ENCODE data around the gene FBXL7.

The FBXL7 gene

GRCh38 chr5:15786884-15787283 lies 286.9 kb downstream of the FBXL7 start:
- DNase-seq, result no peak

- DNase-seq, result no peak
Measured at GRCh38 chr5:15787681-15788080, 287.7 kb downstream of the FBXL7 start.

DNA sequence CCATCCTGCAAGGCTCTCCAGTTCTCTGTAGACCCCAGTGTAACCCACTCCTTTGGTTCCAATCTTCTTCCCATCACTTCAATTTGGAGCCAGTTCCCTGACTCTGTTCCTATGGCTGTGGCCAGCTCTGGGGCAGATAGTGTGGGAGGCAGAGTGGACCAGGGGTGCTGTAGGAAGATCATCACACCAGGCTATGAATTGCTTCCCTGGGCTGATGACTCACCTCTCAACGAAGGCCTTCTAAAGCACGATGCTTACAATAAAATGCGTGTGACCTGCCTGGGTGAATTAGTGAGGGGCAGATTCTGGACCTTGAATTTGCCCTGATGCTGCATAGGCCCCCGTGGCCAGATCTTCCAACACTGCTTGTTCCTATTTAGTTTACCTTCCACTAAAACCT lies 289.7 kb downstream of the FBXL7 start:
- no peak for DNase-seq

- no peak for DNase-seq
Measured at GRCh38 chr5:15790446-15791018, 290.6 kb downstream of the FBXL7 start.

GRCh38 chr5:15791274-15791673 lies 291.3 kb downstream of the FBXL7 start:
- no peak for DNase-seq

DNA sequence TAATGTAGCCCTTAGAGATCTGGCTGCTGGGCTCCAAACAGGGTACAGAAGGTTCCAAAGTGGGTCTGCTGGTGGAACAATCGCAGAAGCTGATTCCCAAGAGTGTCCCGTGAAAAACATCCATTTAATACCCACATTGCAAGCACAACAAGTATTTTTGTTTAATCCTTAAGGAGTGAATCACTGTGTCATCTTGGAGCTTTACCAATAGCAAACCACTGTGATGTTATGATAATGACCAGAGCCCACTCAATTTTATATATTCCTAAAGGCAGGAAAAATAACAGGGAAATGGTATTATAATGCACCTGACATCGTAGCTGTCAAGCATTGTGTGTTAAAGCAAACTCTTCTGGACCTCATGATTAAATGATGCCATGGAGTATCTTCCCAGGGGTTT lies 291.9 kb downstream of the FBXL7 start:
- no peak for DNase-seq

GRCh38 chr5:15794052-15794985 lies 294.3 kb downstream of the FBXL7 start:
- DNase-seq, result no peak

DNA sequence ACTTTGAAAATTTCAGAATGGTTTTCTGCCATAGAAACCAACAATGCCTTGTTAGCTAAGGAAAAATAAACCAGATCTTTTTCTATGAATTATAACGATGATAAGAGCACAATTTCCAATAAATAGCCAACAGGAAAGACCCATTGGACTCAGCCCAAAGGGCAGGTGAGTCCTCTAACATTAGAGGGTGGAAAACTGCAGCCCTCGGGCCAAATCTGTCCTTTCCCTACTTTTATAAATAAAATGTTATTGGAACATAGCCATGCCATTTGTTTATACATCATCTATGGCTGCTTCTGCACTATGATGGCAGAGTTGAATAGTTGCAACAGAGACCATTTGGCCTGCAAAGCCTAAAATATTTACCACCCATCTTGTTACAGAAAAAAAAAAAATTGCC lies 296.1 kb downstream of the FBXL7 start:
- DNase-seq, result no peak

- no peak for DNase-seq
Measured at GRCh38 chr5:15796557-15796956, 296.6 kb downstream of the FBXL7 start.

DNA sequence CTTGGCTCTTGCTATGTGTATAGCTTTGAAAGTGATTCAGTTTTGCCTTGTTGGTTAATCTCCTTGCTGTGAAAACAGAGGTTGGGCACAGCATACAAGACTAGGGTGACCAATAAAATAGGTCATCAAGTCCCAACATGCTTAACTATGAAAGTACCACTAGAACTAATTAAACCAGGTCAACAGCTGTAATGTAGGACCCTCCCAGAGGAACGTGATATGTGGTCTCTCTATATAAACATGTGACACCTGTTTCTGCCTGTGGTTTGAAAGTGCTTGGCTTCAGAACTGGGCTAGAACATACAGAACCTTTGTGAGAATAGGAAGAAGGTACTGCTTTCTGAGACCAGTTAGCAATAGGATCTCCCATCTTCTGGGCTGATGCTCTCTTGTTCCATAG lies 297.1 kb downstream of the FBXL7 start:
- DNase-seq, result no peak

DNA sequence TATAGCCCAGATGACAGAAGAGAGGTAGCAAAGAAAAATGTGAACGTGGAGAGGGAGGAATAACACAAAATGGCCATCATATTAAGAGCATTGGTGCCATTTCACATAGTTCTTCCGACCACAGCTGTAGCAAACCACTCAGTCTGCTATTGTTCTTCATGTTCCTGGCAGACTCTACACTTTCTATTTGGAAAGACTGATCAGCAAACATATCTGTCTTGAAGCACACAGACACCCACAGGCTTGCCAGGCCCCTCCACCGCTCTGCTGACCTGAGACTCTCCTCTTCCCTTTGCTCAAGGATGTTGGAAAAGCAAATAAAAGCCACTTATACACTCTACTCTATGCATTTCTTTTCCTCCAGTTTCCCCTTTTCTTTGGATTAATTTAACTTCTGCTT lies 298.0 kb downstream of the FBXL7 start:
- DNase-seq, result no peak

DNA sequence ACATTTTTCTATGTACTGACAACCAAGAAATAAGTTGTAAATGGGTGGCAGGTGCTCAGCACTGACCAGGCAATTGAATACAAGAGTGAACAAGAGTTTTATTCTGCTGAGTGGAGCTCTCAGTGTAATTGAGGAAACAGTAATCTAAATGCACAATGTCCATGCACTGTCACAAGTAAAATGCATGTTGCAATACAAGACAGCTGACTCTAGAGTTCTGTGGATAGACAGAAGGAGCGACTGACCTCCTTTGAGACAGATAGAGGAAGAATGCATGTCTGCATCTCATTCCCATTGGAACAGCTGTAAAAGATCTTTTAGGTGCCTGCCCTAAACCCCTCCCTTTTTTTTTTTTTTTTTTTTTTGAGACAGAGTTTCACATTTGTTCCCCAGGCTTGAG lies 299.0 kb downstream of the FBXL7 start:
- DNase-seq, result no peak

GRCh38 chr5:15799612-15800011 lies 299.6 kb downstream of the FBXL7 start:
- DNase-seq, result no peak

DNA sequence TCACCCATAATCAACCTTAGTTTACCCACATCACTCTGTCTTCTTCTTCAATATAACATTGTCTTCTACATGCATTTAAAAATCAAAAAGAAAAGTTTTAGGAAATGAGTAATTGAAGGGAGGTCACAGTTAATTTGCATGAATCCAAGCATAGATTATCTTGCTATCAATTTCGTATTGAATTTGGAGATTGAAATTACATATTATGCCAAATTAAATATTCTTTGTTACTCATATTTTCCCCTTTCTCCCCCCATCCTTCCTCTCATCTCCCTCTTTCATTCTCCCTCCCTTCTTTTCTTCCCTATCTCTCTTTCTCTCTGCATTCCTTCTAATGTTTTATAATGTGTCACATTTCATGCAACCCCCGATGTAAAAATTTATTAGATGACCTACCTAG lies 303.3 kb downstream of the FBXL7 start:
- no peak for DNase-seq

- DNase-seq, result no peak
Measured at GRCh38 chr5:15806613-15807012, 306.6 kb downstream of the FBXL7 start.

DNA sequence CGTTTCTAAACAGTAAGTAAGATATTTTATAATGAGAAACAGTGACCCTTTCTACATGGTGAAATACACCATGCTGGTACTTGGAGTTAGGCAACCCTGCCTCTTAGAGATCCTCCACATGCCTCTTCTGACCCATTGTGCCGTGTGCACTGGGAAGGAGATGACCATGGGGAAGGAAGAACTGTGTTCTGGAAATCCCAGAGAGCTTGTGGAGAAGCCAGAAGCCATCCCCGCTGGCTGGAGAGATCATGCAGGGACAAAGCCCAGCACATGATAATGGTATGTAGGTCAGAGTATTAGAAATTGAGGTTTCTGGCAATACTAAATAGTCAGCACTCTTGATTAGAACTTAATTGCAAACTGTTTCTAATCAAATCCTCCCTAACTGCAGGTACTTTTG lies 307.3 kb downstream of the FBXL7 start:
- no peak for DNase-seq

DNA sequence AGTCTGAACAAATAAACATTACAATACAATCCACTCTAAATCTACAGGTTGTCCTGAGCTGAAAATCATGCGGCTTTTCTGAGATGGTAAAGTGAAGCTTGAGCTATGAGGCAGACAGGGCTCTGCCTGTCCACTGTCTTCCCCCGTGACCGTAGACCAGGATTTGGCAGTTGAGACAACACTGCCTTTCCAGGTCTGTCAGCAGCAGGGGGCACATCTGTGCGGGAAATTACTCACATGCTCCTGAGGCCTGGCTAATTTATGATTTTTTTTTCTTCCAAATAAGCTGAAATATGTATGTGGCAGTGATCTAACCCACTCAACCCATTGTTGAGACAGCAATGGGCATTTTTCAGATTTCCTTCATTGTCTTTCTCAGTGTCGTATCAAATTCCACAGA lies 307.9 kb downstream of the FBXL7 start:
- no peak for DNase-seq

DNA sequence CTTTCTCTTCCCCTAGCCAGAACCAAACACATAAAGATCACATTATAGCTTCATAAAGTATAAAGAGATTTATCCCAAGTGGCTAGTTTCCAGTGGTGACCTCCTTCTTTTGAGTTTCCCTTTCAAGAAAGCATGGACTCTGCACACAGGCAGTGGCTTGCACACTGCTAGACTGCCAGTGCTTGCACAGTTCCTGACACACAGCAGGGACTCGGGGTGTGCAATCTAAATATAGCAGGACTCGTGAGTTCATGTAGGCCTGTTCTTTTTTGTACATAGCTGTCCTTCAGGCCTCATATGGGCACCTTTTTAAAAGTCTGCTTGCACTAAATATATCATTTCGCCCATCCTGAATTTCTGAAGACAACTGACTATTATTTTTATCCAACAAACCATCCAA lies 308.6 kb downstream of the FBXL7 start:
- DNase-seq, result no peak

DNA sequence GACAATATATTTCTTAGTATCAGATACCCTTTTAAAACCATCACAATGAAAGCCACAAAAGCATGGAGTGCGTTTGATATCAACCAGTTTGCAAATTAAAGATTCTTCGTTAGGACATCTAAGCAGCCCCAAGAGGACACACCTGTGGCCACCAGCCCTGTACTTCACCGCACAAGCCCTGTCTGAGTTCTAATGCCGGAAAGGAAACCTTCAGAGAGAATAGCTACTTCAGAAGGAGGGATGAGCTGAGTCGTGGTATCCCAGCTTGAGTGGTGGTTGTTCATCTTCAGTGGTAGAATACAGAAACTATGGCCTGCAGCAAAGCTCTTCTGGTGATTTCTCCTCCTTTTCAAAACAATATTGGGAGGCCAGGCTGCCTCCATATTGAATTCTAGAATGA lies 319.6 kb downstream of the FBXL7 start:
- DNase-seq, result no peak

GRCh38 chr5:15821506-15821905 lies 321.5 kb downstream of the FBXL7 start:
- no peak for DNase-seq

DNA sequence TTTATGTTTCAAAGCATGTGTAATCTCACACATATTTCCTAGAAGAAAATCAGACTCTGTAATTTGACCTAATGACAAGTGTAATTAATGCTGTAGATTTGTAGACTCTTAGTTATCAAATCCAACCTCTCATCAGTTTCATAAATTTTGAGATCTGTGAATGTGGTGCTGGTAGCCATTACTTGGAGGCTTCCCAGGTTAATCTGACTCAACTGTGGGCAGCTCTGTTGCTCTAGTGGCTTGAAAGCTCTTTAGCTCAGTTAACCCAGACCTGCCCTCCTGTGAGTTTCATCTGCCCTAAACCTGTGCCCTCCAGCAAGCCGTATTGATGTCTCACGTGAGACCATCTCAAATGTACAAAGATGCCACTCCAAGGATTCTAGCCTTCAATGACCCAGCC lies 323.4 kb downstream of the FBXL7 start:
- DNase-seq, result no peak

- no peak for DNase-seq
Measured at GRCh38 chr5:15827741-15828140, 327.8 kb downstream of the FBXL7 start.

- DNase-seq, result no peak
Measured at GRCh38 chr5:15831408-15831807, 331.4 kb downstream of the FBXL7 start.

- DNase-seq, result no peak
Measured at GRCh38 chr5:15833365-15833764, 333.4 kb downstream of the FBXL7 start.

All from NCI-H2081 treated with DMSO at 0.1 percent for 48 hours (cell line).